Activated naive CD4-positive, alpha-beta T cell treated with anti-CD3 and anti-CD28 coated beads, Interleukin-2, amount 10 ng/mL, durations not matched to agents 7 days and 5 days (primary cell): ENCODE results near the gene OCIAD1.
"Not testable (repeated sequence)": the region's sequence is repeated elsewhere in the genome, so short reads cannot be mapped to it uniquely, and the experiment has no call there.

Experiments used
- CTCF ChIA-PET: fragments of 350-600 bp; sonication (Branson Sonifier 250); formaldehyde crosslinking; loops from one replicate; lab custom pipeline; 2021; ENCODE audit warnings: antibody characterized with exemption; lab: Charles Lee
- DNase-seq: peaks from one replicate; pipeline ENCODE4 v3.0.0-alpha.2; 2020
- H3K27ac Mint-ChIP-seq: one replicate; pipeline ENCODE4 v1.8.0; 2021; ENCODE audit warnings: mild to moderate bottlenecking, moderate library complexity, mixed read lengths
- H3K27me3 Mint-ChIP-seq: one replicate; pipeline ENCODE4 v1.8.0; 2021; ENCODE audit warnings: mild to moderate bottlenecking, mixed read lengths
- H3K36me3 Mint-ChIP-seq: one replicate; pipeline ENCODE4 v1.8.0; 2021; ENCODE audit warnings: mixed read lengths
- H3K4me1 Mint-ChIP-seq: one replicate; pipeline ENCODE4 v1.8.0; 2021; ENCODE audit warnings: mixed read lengths
- H3K4me3 Mint-ChIP-seq: one replicate; pipeline ENCODE4 v1.8.0; 2021; ENCODE audit warnings: mild to moderate bottlenecking, moderate library complexity, mixed read lengths
- H3K9me3 Mint-ChIP-seq: one replicate; pipeline ENCODE4 v1.8.0; 2021; ENCODE audit warnings: mixed read lengths

OCIAD1 gene, protein sequence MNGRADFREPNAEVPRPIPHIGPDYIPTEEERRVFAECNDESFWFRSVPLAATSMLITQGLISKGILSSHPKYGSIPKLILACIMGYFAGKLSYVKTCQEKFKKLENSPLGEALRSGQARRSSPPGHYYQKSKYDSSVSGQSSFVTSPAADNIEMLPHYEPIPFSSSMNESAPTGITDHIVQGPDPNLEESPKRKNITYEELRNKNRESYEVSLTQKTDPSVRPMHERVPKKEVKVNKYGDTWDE

DNA sequence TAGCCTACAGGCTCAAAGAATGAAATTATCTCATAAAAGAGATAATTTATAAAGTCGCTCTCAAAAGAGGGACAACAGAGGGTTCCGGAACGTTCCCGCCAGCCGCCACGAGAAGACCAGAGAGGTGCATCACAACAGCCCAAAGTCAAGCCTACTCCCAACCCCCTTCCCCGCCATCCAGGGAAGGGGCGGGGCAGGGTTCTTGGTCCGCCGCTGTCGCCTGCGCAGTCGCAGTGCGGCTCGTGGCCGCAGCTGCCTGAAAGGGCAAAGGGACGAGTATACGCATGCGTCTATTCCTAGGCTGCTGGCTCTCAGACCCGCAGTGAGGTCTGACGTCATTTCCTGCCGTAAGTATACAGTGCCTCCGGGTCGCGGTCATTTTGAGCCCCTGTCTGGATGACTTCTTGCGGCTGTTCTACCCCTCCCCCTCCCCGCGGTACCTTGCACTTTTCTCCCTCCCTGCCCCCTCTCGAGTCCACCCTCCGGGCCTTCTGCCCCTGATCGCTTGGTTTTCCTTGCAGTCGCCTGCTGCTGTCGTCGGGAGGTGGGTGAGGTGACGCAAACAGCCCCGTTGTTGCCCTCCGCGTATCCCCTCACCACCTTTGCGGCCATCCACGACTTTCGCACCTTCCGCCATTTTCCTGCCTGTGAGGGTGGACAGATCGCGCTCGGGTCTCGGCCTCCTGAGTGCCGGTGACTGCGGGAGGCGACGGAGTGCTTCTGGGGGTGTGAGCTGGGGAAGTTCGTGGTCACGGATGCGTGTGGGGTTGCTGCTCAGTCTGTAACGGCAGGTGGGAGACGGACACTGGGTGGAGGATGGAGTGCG lies at the start of gene OCIAD1:
Gene OCIAD1, plus strand, starts transcription at position 383 of the 826 bp plus-strand sequence. CDS start 1,537 bp downstream, outside the sequence.
- H3K27ac Mint-ChIP-seq = peak within 1 kb of the TSS; percentile 99
- peaks cover 19% of the 10 kb centered on the region for H3K36me3 Mint-ChIP-seq
- peak within 1 kb of the TSS; percentile 100 for H3K4me3 Mint-ChIP-seq
- CTCF ChIA-PET = no interaction called here
- peaks cover 33% of the 10 kb centered on the region for H3K4me1 Mint-ChIP-seq
- peaks cover 5% of the 10 kb centered on the region for H3K27me3 Mint-ChIP-seq
- DNase-seq = peak; percentile 96
- H3K9me3 Mint-ChIP-seq = no peaks in the 10 kb centered on the region

DNA sequence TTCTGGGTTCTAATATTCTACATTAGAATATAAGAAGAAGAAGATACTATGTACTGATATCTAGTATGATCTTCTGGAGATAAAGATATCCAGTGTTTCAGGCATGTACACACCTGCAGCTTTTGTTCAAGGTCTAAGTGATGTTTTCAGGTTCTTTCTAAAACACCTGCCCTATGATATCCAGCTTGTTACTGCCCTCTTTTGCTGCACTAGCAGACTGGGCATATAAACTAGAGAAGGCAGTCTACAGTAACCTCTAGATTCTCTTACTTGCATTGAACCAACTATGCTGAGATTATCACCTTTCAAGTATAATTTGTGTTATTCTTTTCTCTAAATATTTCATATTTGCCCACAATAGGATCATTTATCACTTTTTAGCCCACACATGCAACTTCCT lies 48.9 kb upstream of the OCIAD1 start:
- Mint-ChIP-seq H3K36me3 (peaks cover 11% of the 10 kb centered on the region), H3K9me3 (no peaks in the 10 kb centered on the region), H3K4me3 (no peak overlapping the region), H3K27ac (no peak overlapping the region), H3K27me3 (peaks cover 17% of the 10 kb centered on the region), H3K4me1 (peaks cover 30% of the 10 kb centered on the region)
- CTCF ChIA-PET = no interaction called here
- DNase-seq = no peak

DNA sequence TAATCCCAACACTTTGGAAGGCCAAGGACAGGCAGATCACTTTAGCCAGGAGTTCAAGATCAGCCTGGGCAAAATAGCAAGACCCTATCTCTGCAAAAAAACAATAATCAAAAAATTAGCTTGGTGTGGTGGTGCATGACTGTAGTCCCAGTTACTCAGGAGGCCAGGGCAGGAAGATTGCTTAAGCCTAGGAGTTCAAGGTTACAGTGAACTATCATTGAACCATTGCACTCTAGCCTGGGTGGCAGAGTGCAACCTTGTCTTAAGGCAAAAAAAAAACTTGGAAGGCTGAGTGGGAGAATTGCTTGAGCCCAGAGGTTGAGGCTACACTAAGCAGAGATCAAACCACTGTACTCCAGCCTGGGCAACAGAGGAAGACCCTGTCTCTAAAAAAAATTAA lies 45.6 kb upstream of the OCIAD1 start:
- Mint-ChIP-seq H3K36me3 (no peaks in the 10 kb centered on the region), H3K27me3 (peaks cover 20% of the 10 kb centered on the region), H3K9me3 (no peaks in the 10 kb centered on the region), H3K27ac (no peak overlapping the region), H3K4me3 (no peak overlapping the region), H3K4me1 (peaks cover 10% of the 10 kb centered on the region)
- CTCF ChIA-PET = no interaction called here
- DNase-seq = no peak

DNA sequence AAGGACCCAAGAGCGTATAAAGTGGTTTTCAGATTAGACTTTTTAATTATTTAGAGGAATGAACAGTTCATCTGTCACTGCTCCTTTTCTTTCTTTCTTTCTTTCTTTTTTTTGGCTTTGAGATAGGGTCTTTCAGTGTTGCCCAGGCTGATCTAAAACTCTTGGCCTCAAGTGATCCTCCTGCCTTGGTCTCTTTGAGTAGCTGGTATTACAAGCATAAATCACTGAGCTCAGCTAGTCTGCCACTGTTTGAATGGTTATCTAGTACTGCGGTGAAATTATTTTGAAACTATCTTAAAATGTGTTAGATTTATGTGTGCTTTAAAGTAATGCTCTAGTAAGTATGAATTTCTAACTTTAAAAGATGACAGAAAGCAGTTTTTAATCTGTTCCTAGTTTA lies 44.3 kb upstream of the OCIAD1 start:
- DNase-seq = no peak
- peaks cover under 1% of the 10 kb centered on the region for H3K4me1 Mint-ChIP-seq
- CTCF ChIA-PET = no interaction called here
- no peaks in the 10 kb centered on the region for H3K9me3 Mint-ChIP-seq
- H3K4me3 Mint-ChIP-seq = no peak overlapping the region
- no peaks in the 10 kb centered on the region for H3K36me3 Mint-ChIP-seq
- H3K27ac Mint-ChIP-seq = no peak overlapping the region
- peaks cover 24% of the 10 kb centered on the region for H3K27me3 Mint-ChIP-seq

DNA sequence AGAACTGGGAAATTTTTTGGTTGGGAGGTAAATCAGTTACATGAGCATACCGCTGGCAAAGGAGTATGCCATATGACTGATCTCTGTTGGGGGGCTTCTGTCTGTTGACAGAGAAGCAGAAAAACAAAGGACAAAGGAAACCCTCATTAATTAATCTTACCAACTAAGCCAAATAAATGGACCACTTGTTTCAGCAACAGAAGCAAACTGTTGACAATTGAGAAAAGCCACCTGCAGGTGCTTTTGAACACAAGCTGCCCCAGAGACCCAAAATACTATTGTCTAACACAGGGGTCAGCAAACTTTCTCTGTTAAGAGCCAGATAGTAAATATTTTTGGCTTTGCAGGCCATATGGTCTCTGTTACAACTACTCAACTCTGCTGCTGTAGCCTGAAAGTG lies 43.8 kb upstream of the OCIAD1 start:
- no peaks in the 10 kb centered on the region for H3K4me1 Mint-ChIP-seq
- no peaks in the 10 kb centered on the region for H3K36me3 Mint-ChIP-seq
- DNase-seq = no peak
- H3K9me3 Mint-ChIP-seq = no peaks in the 10 kb centered on the region
- no peak overlapping the region for H3K27ac Mint-ChIP-seq
- CTCF ChIA-PET = no interaction called here
- H3K4me3 Mint-ChIP-seq = no peak overlapping the region
- peaks cover 24% of the 10 kb centered on the region for H3K27me3 Mint-ChIP-seq

DNA sequence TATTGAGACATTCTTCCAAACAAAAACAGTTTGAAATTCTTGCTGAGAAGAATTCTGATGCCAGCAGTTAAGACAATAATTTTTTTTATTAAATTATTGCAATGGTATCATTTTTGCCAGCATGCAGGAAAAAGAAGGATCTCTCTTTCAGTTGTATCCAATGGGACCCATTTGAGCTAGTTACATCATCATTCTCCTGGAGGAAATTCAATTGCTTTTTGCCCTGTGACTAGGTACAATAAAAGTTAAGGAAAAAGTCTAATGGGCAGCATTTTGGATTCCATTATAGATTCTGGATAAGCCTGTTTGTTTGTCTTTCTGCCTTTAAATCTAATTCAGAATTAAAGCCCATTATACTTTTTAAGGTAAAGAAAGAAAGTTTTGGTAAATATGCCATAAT lies 40.3 kb upstream of the OCIAD1 start:
- H3K27ac Mint-ChIP-seq = no peak overlapping the region
- no peak for DNase-seq
- no peaks in the 10 kb centered on the region for H3K9me3 Mint-ChIP-seq
- CTCF ChIA-PET = no interaction called here
- H3K27me3 Mint-ChIP-seq = peaks cover 16% of the 10 kb centered on the region
- H3K4me3 Mint-ChIP-seq = no peak overlapping the region
- H3K36me3 Mint-ChIP-seq = no peaks in the 10 kb centered on the region
- no peaks in the 10 kb centered on the region for H3K4me1 Mint-ChIP-seq

DNA sequence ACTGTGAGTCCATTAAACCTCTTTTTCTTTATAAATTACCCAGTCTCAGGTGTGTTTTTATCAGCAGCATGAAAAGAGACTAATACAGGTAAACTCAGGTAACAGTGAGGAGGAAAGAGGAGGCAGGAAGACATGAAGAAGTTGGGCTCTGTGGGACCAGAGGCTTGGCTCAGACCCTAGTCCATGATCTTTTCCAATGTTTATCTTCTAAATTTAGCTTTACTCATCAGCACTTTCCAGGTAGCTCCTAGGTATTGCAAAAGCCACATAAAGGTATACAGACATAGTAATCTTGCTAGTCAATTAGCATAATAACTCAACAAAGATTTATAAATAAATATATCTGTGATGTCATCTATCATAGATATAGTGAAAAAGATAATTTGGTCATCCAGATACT lies 39.6 kb upstream of the OCIAD1 start:
- no peak for DNase-seq
- CTCF ChIA-PET = no interaction called here
- no peak overlapping the region for H3K4me3 Mint-ChIP-seq
- no peaks in the 10 kb centered on the region for H3K36me3 Mint-ChIP-seq
- no peak overlapping the region for H3K27ac Mint-ChIP-seq
- no peaks in the 10 kb centered on the region for H3K4me1 Mint-ChIP-seq
- peaks cover 11% of the 10 kb centered on the region for H3K27me3 Mint-ChIP-seq
- no peaks in the 10 kb centered on the region for H3K9me3 Mint-ChIP-seq

DNA sequence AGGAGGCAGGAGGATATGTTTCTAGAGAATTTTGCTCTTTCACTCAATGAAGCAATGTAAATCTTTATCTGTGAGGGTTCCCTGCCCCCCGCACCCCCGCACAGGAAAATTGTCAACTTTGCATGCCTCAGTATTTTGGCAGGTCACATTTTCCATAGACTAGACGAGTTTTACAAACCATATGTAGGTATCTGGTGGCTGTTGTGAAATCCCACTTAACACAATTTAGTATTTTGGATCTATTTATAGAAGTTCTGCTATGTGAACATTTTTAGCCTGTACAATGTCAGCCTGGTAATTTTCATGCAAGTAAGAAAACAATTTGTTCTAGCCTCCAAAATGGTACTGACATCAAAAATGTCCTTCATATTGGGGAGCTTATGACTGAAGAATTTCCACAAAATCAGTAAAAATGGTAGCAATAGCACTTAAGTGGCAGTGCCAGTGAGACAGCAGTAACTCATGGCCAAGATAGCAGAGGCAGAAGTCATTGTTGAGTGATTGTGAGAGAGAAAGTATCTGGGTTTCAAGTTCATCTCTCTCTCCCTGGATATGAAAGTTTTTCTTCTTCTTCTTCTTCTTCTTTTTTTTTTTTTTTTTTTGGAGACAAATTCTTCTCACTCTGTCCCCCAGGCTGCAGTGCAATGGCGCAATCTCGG lies 38.4 kb upstream of the OCIAD1 start:
- no peaks in the 10 kb centered on the region for H3K9me3 Mint-ChIP-seq
- H3K27ac Mint-ChIP-seq = no peak overlapping the region
- no peak overlapping the region for H3K4me3 Mint-ChIP-seq
- no peaks in the 10 kb centered on the region for H3K36me3 Mint-ChIP-seq
- CTCF ChIA-PET = no interaction called here
- H3K27me3 Mint-ChIP-seq = peaks cover 13% of the 10 kb centered on the region
- H3K4me1 Mint-ChIP-seq = no peaks in the 10 kb centered on the region
- DNase-seq = no peak

DNA sequence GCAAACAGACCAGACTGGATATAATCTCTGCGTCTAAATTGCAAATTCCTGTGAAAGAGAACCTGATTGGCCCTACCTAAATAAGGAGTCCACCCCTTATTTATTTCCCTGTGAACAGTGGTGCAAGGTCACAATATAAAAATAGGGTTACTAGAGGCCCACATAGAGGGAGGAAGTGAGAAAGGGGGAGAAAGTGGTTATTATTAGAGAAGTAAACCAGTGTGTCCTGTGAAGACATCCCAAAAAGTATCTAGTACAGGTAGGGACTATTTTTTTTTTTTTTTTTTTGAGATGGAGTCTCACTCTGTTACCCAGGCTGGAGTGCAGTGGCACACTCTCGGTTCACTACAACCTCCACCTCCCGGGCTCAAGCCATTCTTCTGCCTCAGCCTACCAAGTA lies 35.8 kb upstream of the OCIAD1 start:
- DNase-seq = no peak
- Mint-ChIP-seq H3K4me1 (no peaks in the 10 kb centered on the region), H3K27ac (no peak overlapping the region), H3K9me3 (no peaks in the 10 kb centered on the region), H3K36me3 (no peaks in the 10 kb centered on the region), H3K27me3 (peaks cover 23% of the 10 kb centered on the region), H3K4me3 (no peak overlapping the region)
- CTCF ChIA-PET = no interaction called here

DNA sequence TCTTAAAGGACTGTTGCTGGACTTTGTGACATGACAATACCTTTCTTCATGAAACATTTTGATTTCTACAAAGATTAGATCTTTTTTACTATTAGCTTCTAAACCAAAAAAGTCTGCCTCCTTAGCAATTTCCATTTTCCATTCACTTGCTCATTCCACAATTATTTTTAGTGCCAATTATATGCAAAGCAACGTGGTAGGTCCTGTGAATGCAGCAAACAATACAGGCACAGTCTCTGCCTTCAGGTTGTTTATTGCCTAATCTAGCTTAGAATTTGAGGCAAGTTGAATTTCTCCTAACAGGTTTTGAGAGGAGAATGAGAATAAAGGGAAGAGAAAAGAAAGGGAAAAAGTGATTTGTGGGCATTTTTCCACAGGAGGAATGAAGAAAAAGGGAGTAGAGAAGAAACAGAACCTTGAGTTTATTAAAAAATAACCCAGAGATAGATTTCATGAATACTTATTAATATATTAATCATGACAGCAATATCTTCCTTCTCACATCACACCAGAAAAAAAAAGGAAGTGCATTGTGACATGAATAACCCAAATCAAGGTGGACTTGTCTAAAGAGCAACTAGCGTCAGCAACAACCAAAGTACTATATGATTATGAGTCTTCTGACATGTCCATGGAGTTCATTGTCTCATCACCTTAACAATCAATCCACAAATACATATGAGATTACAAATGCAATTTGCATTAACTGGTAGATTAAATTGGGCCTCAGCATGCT lies 34.5 kb upstream of the OCIAD1 start:
- Mint-ChIP-seq H3K27me3 (peaks cover 17% of the 10 kb centered on the region), H3K4me1 (no peaks in the 10 kb centered on the region), H3K36me3 (no peaks in the 10 kb centered on the region), H3K4me3 (no peak overlapping the region), H3K9me3 (no peaks in the 10 kb centered on the region), H3K27ac (no peak overlapping the region)
- no peak for DNase-seq
- CTCF ChIA-PET = no interaction called here

DNA sequence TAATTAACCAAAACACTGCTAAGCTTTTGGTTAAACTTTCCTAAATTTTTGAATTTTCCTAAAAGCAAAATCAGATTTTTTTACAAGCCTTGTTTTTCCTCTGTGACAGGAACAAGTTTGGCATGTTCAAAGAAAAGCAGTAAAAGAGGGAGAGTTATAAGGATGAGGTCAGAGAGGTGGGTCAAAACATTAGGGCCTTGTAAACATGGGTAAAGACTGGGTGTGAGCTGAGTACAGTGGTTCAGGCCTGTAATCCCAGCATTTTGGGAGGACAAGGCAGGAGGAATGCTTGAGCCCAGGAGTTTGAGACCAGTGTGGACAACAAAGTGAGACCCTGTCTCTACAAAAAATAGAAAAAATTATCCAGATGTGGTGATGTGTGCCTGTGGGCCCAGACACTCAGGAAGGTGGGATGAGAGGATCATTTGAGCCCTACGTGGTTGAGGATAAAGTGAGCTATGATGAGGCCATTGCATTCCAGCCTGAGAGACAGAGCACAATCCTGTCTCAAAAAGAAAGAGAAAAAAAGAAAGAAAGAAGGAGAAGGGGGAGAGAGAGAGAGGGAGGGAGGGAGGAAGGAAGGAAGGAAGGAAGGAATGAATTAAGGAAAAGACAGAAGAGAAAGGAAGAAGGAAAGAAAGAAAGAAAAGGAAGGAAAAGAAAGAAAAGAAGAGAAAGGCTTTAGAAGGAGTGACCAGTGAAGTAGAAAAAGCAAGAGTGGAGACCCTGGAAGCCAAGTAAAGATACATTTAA lies 33.8 kb upstream of the OCIAD1 start:
- H3K27ac Mint-ChIP-seq = no peak overlapping the region
- peaks cover 17% of the 10 kb centered on the region for H3K27me3 Mint-ChIP-seq
- DNase-seq = no peak
- CTCF ChIA-PET = no interaction called here
- H3K9me3 Mint-ChIP-seq = no peaks in the 10 kb centered on the region
- H3K36me3 Mint-ChIP-seq = no peaks in the 10 kb centered on the region
- H3K4me1 Mint-ChIP-seq = no peaks in the 10 kb centered on the region
- H3K4me3 Mint-ChIP-seq = no peak overlapping the region

DNA sequence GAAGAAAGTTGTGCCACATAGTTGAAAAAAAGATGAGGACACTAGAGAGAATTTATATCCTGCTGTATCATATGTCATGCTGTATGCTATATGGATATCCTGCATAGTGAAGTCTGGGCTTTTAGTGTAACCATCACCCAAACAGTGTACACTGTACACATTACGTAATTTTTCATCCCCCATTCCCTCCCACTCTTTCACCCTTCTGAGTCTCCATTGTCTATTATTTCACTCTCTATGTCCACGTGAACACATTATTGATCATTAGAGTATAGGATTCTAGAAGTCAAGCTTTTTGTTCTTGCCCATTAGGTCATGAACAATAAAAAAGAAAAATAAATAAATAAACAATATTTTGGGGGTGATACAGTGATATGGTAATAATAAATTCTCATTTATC lies 32.8 kb upstream of the OCIAD1 start:
- CTCF ChIA-PET = no interaction called here
- Mint-ChIP-seq H3K36me3 (no peaks in the 10 kb centered on the region), H3K4me1 (no peaks in the 10 kb centered on the region), H3K27ac (no peak overlapping the region), H3K4me3 (no peak overlapping the region), H3K27me3 (peaks cover 17% of the 10 kb centered on the region), H3K9me3 (no peaks in the 10 kb centered on the region)
- no peak for DNase-seq

DNA sequence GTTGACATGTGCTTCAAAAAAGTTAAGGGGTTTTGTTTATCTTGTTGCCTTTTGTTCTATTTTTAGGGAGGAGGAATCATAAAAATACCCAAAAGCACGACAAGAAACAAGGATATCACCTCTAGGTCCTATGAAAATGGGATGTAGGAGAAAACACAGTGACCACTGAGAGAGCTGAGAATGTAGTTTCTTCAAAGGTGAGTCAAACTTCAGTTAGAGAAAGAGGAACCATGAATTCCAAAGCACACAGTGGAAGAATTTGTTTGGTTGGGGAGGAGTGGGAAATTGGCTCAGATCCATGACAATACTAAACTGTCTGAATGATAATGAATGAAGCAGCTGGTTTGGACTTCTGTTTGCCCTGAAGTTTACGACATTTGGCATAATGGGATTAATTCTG lies 31.7 kb upstream of the OCIAD1 start:
- Mint-ChIP-seq H3K9me3 (no peaks in the 10 kb centered on the region), H3K4me1 (no peaks in the 10 kb centered on the region), H3K36me3 (no peaks in the 10 kb centered on the region), H3K4me3 (no peak overlapping the region), H3K27me3 (peaks cover 17% of the 10 kb centered on the region), H3K27ac (no peak overlapping the region)
- no peak for DNase-seq
- CTCF ChIA-PET = no interaction called here

DNA sequence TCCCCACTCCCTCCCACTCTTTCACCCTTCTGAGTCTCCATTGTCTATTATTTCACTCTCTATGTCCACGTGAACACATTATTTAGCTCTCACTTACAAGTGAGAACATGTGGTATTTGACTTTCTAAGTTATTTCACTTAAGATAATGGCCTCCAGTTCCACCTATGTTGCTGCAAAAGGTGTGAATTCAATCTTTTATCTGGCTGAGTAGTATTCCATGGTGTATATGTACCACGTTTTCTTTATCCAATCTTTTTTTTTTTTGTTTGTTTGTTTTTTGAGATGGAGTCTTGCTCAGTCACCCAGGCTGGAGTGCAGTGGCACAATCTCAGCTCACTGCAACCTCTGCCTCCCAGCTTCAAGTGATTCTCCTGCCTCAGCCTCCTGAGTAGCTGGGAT lies 30.7 kb upstream of the OCIAD1 start:
- H3K36me3 Mint-ChIP-seq, CTCF ChIA-PET: not testable (repeated sequence)

More for the DNA sequence above, 30.7 kb upstream of the OCIAD1 start:
- DNase-seq, H3K9me3 Mint-ChIP-seq, H3K4me3 Mint-ChIP-seq, H3K4me1 Mint-ChIP-seq, H3K27ac Mint-ChIP-seq: not testable (repeated sequence)
- peaks cover 17% of the 10 kb centered on the region for H3K27me3 Mint-ChIP-seq
